Caco-2 (cell line): ENCODE data around the gene KIAA0513. TPM values are rescaled to one million over a fixed set of nuclear protein-coding genes. Genes with fewer than 3 reads are reported as not detected.

Source experiments
- BruUV-seq: library from RNA; stranded (reverse); fragments of 400-500 nt; replicated peaks from 2 replicates; lab custom pipeline; 2021; lab: Mats Ljungman, UMichigan
- CTCF ChIA-PET: fragments of 300-600 bp; sonication (Branson Sonifier 250); formaldehyde crosslinking; loops from one replicate; lab custom pipeline; 2022; ENCODE audit warnings: antibody characterized with exemption; lab: Charles Lee
- POLR2A ChIA-PET: fragments of 300-600 bp; sonication (Branson Sonifier 250); formaldehyde crosslinking; loops from one replicate; lab custom pipeline; 2022; ENCODE audit warnings: antibody characterized with exemption; lab: Charles Lee
- DNase-seq, 2 experiments: peaks; one replicate each; pipeline versions ENCODE4 v3.0.0 to v3.0.0-alpha.2; 2020 to 2022
- H3K27me3 ChIP-seq: replicated peaks from 2 replicates; pipeline ENCODE4 v1.6.0; 2011; ENCODE audit warnings: low read length; ENCODE audit not compliant: control insufficient read depth, insufficient read depth
- H3K36me3 ChIP-seq: 2 replicates; pipeline ENCODE4 v1.5.1; 2011; ENCODE audit warnings: low read length; ENCODE audit not compliant: control insufficient read depth, insufficient read depth
- H3K4me1 ChIP-seq: fragments of 250-450 bp; sonication (Bioruptor Pico); 2 replicates; pipeline ENCODE4 v1.5.1; 2020; ENCODE audit warnings: mild to moderate bottlenecking
- H3K4me3 ChIP-seq: 2 replicates; pipeline ENCODE4 v1.5.1; 2011; ENCODE audit warnings: low read depth, mild to moderate bottlenecking, control low read depth, low read length
- H3K9me3 ChIP-seq: fragments of 250-450 bp; sonication (Bioruptor Pico); 2 replicates; pipeline ENCODE4 v1.5.1; 2020; ENCODE audit warnings: mild to moderate bottlenecking, moderate library complexity
- H3K27ac Mint-ChIP-seq: one replicate; pipeline ENCODE4 v1.8.0; 2022; ENCODE audit warnings: mixed read lengths; ENCODE audit not compliant: unreplicated experiment
- H3K27me3 Mint-ChIP-seq: one replicate; pipeline ENCODE4 v1.8.0; 2022; ENCODE audit warnings: mixed read lengths; ENCODE audit not compliant: insufficient read depth, unreplicated experiment
- H3K36me3 Mint-ChIP-seq: one replicate; pipeline ENCODE4 v1.8.0; 2022; ENCODE audit warnings: mild to moderate bottlenecking, mixed read lengths; ENCODE audit not compliant: insufficient read depth, unreplicated experiment
- H3K4me1 Mint-ChIP-seq: one replicate; pipeline ENCODE4 v1.8.0; 2022; ENCODE audit warnings: low read depth, mixed read lengths; ENCODE audit not compliant: unreplicated experiment
- H3K4me3 Mint-ChIP-seq: one replicate; pipeline ENCODE4 v1.8.0; 2022; ENCODE audit warnings: mild to moderate bottlenecking, moderate library complexity, mixed read lengths; ENCODE audit not compliant: unreplicated experiment
- H3K9me3 Mint-ChIP-seq: one replicate; pipeline ENCODE4 v1.8.0; 2022; ENCODE audit warnings: mixed read lengths; ENCODE audit not compliant: unreplicated experiment
- intact Hi-C: fragments of 100-400 bp; cut with micrococcal nuclease; formaldehyde crosslinking; loops from one replicate; pipeline ENCODE4 v1.10.0; 2022; ENCODE audit not compliant: unreplicated experiment
- total RNA-seq: library from RNA; stranded (reverse); gene quantifications from 2 replicates; pipeline ENCODE4 v1.2.3, GENCODE V29; 2022
- TF ChIP-seq, protein P1 (sequence below), 2 experiments: fragments of 200-600 bp in 1 of 2; IDR thresholded peaks; 1 replicate in 1 of 2; 2 replicates in 1 of 2; pipeline versions ENCODE4 v1.5.1 to v1.8.0; 2011 to 2022; ENCODE audit warnings: antibody characterized with exemption in 1 of 2, control low read depth in 1 of 2, inconsistent platforms in 1 of 2, low read depth in 1 of 2, low read length in 1 of 2, mild to moderate bottlenecking in 1 of 2, moderate library complexity in 1 of 2; ENCODE audit not compliant: insufficient read depth in 1 of 2, severe bottlenecking in 1 of 2, unreplicated experiment in 1 of 2

Gene KIAA0513
- total RNA-seq, 1 experiment from 2014 or later: 7.9 TPM

DNA sequence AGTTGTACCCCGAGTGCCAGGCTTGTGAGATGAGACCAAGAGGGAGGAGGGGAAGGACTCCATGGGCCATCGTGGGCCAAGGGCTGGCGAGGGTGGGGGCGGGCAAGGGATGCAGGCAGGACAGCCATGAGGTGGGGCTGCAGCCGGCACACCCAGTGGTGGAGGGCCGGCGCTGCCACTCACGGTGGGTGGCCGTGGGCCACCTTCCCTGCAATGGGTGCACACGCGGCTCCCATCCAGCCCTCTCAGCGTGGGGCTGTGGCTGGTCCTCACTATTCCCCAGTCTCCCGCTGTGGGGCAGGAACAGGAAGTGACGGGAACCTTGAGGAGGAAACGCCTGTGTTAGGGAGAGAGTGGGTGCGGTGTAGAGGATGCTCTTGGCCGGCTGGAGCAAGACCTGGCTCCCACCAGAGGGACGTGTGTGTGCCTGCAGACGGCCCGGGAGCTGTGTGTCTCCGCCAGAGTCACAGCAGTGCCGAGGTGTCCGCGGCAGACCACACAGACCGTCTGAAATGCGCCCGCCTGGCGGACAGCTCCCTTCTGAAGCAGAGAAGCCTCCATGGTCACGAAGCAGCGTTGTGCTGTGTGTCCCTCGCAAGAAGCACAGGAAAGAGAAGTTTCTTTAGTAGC, 61.1 kb downstream of the KIAA0513 start:
- intact Hi-C loops: loop anchor here (5.0 kb wide), 1 partner anchor 76 kb away; the partner anchor contains the start of gene ZDHHC7

DNA sequence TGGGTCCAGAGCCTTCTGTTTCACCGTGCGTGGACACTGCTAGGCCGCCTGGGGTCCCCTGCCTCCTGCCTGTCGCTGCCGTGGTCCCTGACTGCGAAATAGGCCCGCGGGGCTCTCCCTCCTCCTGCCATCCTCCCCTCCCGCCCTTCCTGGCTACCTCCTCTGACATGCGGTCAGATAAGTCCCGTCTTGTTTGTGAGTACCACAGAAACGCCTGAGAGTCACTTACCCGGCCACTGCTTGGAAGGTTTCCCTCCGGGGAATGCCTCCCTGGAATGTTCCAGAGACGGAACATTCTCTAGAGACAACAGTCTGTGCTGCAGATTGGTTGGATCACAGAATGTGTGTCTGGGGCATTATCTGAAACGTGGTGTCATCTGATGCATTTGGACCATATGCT, 61.9 kb downstream of the KIAA0513 start:
- H3K36me3 Mint-ChIP-seq: no peaks in the 10 kb centered on the region
- H3K4me1 Mint-ChIP-seq: no peaks in the 10 kb centered on the region
- H3K36me3 ChIP-seq: no peaks in the 10 kb centered on the region
- no peaks in the 10 kb centered on the region for H3K27me3 ChIP-seq
- no peaks in the 10 kb centered on the region for H3K9me3 ChIP-seq
- POLR2A ChIA-PET: no interaction called here
- CTCF ChIA-PET: no interaction called here
- no peak overlapping the region for H3K4me3 ChIP-seq
- H3K4me1 ChIP-seq: 0 out of 2 replicates have a peak, but pooled peaks cover 4% of the 10 kb centered on the region
- intact Hi-C loops: loop anchor here (5.0 kb wide), 1 partner anchor 77 kb away; the partner anchor contains the start of gene ZDHHC7
- no TSS peak for BruUV-seq
- H3K27me3 Mint-ChIP-seq: peaks cover 3% of the 10 kb centered on the region
- TF ChIP-seq, protein P1, sequence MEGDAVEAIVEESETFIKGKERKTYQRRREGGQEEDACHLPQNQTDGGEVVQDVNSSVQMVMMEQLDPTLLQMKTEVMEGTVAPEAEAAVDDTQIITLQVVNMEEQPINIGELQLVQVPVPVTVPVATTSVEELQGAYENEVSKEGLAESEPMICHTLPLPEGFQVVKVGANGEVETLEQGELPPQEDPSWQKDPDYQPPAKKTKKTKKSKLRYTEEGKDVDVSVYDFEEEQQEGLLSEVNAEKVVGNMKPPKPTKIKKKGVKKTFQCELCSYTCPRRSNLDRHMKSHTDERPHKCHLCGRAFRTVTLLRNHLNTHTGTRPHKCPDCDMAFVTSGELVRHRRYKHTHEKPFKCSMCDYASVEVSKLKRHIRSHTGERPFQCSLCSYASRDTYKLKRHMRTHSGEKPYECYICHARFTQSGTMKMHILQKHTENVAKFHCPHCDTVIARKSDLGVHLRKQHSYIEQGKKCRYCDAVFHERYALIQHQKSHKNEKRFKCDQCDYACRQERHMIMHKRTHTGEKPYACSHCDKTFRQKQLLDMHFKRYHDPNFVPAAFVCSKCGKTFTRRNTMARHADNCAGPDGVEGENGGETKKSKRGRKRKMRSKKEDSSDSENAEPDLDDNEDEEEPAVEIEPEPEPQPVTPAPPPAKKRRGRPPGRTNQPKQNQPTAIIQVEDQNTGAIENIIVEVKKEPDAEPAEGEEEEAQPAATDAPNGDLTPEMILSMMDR (IDR thresholded peaks at IDR 0.05; ENCODE audit: insufficient read depth in 1 of 2, low read depth in 1 of 2, low read length in 1 of 2, severe bottlenecking in 1 of 2, unreplicated experiment in 1 of 2): no peak
- no peak overlapping the region for H3K27ac Mint-ChIP-seq
- no peak overlapping the region for H3K4me3 Mint-ChIP-seq
- DNase-seq: no peak
- no peaks in the 10 kb centered on the region for H3K9me3 Mint-ChIP-seq

More for the DNA sequence above, 61.1 kb downstream of the KIAA0513 start:
- ChIA-PET POLR2A (no interaction called here), CTCF (interaction anchor here (0.6 kb wide), 1 partner anchor 109 kb away, joined by 4 read pairs; no protein-coding TSS in a partner anchor)
- Mint-ChIP-seq H3K27ac (no peak overlapping the region), H3K9me3 (no peaks in the 10 kb centered on the region), H3K27me3 (peaks cover under 1% of the 10 kb centered on the region), H3K4me3 (no peak overlapping the region), H3K36me3 (no peaks in the 10 kb centered on the region), H3K4me1 (no peaks in the 10 kb centered on the region)
- Histone ChIP-seq H3K4me1 (0 out of 2 replicates have a peak, but pooled peaks cover 4% of the 10 kb centered on the region), H3K36me3 (no peaks in the 10 kb centered on the region), H3K4me3 (no peak overlapping the region), H3K27me3 (no peaks in the 10 kb centered on the region), H3K9me3 (no peaks in the 10 kb centered on the region)
- DNase-seq: no peak
- TF ChIP-seq, protein P1 (IDR thresholded peaks at IDR 0.05; ENCODE audit: insufficient read depth in 1 of 2, low read depth in 1 of 2, low read length in 1 of 2, severe bottlenecking in 1 of 2, unreplicated experiment in 1 of 2): no peak
- BruUV-seq: no TSS peak

DNA sequence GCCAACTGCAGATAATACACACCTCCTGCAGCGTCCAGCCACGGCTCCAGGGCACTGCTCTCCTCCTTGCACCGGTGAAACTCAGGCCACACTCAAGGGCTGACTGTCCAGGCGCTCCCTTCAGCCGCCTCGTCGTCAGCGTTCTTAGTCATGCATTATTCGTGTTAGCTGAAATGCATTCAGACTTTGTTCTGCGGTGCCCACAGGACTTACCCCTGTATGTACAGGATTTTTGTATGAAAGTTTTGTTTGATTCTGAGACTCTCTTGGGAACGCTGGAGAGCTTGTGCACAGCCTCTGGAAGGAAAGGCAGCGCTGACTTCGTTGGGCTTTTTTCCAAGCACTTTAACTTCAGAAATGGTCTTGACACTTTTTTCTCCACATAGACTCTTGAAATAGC, 62.6 kb downstream of the KIAA0513 start:
- POLR2A ChIA-PET: interaction anchor here (0.6 kb wide), 1 partner anchor 543 kb away, joined by 3 read pairs; no protein-coding TSS in a partner anchor
- TF ChIP-seq, protein P1 (IDR thresholded peaks at IDR 0.05; ENCODE audit: insufficient read depth in 1 of 2, low read depth in 1 of 2, low read length in 1 of 2, severe bottlenecking in 1 of 2, unreplicated experiment in 1 of 2): no peak
- Mint-ChIP-seq H3K27me3 (peaks cover 3% of the 10 kb centered on the region), H3K4me3 (no peak overlapping the region), H3K9me3 (no peaks in the 10 kb centered on the region), H3K4me1 (no peaks in the 10 kb centered on the region), H3K27ac (no peak overlapping the region), H3K36me3 (no peaks in the 10 kb centered on the region)
- no TSS peak for BruUV-seq
- CTCF ChIA-PET: no interaction called here
- intact Hi-C loops: no loop called here
- Histone ChIP-seq H3K36me3 (no peaks in the 10 kb centered on the region), H3K27me3 (no peaks in the 10 kb centered on the region), H3K4me3 (no peak overlapping the region), H3K9me3 (no peaks in the 10 kb centered on the region), H3K4me1 (0 out of 2 replicates have a peak, but pooled peaks cover 4% of the 10 kb centered on the region)
- DNase-seq: no peak
